ENCODE data around the gene ACTL6A. TPM values are rescaled to one million over a fixed set of nuclear protein-coding genes. Genes with fewer than 3 reads are reported as not detected.

ACTL6A gene
- total RNA-seq, 2 experiments from 2014 or later, result 92.9 to 126 TPM

DNA sequence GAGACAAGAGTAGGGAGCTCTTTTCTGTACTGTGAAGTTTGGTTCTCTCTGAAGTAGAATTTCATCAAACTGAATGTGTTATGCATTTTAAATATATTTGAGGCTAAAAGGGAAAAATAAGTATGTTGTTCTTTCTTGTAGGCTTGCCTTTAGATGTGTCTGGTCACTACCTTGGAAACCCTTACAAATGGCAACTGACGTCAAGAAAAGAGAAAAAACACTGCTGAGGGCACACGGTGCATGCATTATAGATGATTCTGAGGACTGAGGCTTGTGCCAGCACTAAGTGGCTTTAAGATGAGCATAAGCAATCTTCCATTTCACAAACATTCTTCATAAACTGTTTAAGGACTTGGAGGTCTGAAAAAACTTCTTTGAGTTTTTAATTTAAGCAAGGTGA, 31.1 kb upstream of the ACTL6A start:
- Histone ChIP-seq H3K9me2 (ENCODE audit: insufficient read depth, low read length) (no peaks in the 10 kb centered on the region), H3K4me2 (ENCODE audit: low read length) (no peak overlapping the region), H3K79me2 (ENCODE audit: insufficient read depth, low read depth, low read length) (no peaks in the 10 kb centered on the region), H3K4me3 (ENCODE audit: low read depth, low read length, poor library complexity, severe bottlenecking) (no peak overlapping the region), H3K36me3 (ENCODE audit: insufficient read depth, low read length) (no peaks in the 10 kb centered on the region), H3K9me3 (ENCODE audit: low read length) (no peaks in the 10 kb centered on the region), H3K4me1 (ENCODE audit: insufficient read depth, low read length, poor library complexity, severe bottlenecking) (no peaks in the 10 kb centered on the region), H3K27ac (ENCODE audit: low read depth, low read length, poor library complexity, severe bottlenecking) (no peak overlapping the region), H2AFZ (ENCODE audit: low read length) (no peak overlapping the region), H4K20me1 (ENCODE audit: insufficient read depth, low read length) (no peaks in the 10 kb centered on the region)
- no TSS peak for BruUV-seq (replicated peaks)
- ChIA-PET CTCF (ENCODE audit: unreplicated experiment) (no interaction called here), POLR2A (interaction anchor here (0.6 to 0.7 kb wide), 2 partner anchors 100 to 822 kb away, joined by 3 read pairs; no protein-coding TSS in a partner anchor)
- TF ChIP-seq, protein P1, sequence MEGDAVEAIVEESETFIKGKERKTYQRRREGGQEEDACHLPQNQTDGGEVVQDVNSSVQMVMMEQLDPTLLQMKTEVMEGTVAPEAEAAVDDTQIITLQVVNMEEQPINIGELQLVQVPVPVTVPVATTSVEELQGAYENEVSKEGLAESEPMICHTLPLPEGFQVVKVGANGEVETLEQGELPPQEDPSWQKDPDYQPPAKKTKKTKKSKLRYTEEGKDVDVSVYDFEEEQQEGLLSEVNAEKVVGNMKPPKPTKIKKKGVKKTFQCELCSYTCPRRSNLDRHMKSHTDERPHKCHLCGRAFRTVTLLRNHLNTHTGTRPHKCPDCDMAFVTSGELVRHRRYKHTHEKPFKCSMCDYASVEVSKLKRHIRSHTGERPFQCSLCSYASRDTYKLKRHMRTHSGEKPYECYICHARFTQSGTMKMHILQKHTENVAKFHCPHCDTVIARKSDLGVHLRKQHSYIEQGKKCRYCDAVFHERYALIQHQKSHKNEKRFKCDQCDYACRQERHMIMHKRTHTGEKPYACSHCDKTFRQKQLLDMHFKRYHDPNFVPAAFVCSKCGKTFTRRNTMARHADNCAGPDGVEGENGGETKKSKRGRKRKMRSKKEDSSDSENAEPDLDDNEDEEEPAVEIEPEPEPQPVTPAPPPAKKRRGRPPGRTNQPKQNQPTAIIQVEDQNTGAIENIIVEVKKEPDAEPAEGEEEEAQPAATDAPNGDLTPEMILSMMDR (conservative IDR thresholded peaks at IDR 0.05; ENCODE audit: low read length), result no peak
- TF ChIP-seq EZH2phosphoT487 (IDR thresholded peaks at IDR 0.05; ENCODE audit: borderline replicate concordance, low read depth, low read length), result no peak
- DNase-seq (ENCODE audit: low spot score), result no peak
- intact Hi-C loops (cut with micrococcal nuclease; ENCODE audit: unreplicated experiment), result no loop called here

DNA sequence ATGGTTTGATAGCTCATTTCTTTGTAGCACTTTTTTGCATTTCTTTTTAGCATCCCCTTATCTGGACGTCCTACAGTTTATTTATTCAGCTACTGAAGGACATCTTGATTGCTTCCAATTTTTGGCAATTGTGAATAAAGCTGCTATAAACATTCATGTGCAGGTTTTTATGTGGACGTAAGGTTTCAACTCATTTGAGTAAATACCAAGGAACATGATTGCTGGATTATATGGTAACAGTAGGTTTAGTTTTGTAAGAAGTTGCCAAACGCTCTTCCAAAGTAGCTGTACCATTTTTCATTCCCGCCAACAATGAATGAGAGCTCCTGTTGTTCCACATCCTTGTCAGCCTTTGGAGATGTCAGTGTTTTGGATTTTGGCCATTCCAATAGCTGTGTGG, 29.5 kb upstream of the ACTL6A start:
- BruUV-seq (replicated peaks), result no TSS peak
- H3K4me2 ChIP-seq (ENCODE audit: low read length), result no peak overlapping the region
- ChIA-PET CTCF (ENCODE audit: unreplicated experiment) (no interaction called here), POLR2A (interaction anchor here (0.7 to 1.4 kb wide), 6 partner anchors 9 to 146 kb away, joined by 3 read pairs; no protein-coding TSS in a partner anchor)
- no peaks in the 10 kb centered on the region for H3K9me3 ChIP-seq (ENCODE audit: low read length)
- H4K20me1 ChIP-seq (ENCODE audit: insufficient read depth, low read length), result no peaks in the 10 kb centered on the region
- H3K36me3 ChIP-seq (ENCODE audit: insufficient read depth, low read length), result no peaks in the 10 kb centered on the region
- no peaks in the 10 kb centered on the region for H3K79me2 ChIP-seq (ENCODE audit: insufficient read depth, low read depth, low read length)
- H3K4me3 ChIP-seq (ENCODE audit: low read depth, low read length, poor library complexity, severe bottlenecking), result no peak overlapping the region
- no peak for DNase-seq (ENCODE audit: low spot score)
- H3K4me1 ChIP-seq (ENCODE audit: insufficient read depth, low read length, poor library complexity, severe bottlenecking), result no peaks in the 10 kb centered on the region
- H3K9me2 ChIP-seq (ENCODE audit: insufficient read depth, low read length), result no peaks in the 10 kb centered on the region
- H2AFZ ChIP-seq (ENCODE audit: low read length), result no peak overlapping the region
- TF ChIP-seq EZH2phosphoT487 (IDR thresholded peaks at IDR 0.05; ENCODE audit: borderline replicate concordance, low read depth, low read length), result no peak
- TF ChIP-seq, protein P1 (conservative IDR thresholded peaks at IDR 0.05; ENCODE audit: low read length), result no peak
- H3K27ac ChIP-seq (ENCODE audit: low read depth, low read length, poor library complexity, severe bottlenecking), result no peak overlapping the region
- intact Hi-C loops (cut with micrococcal nuclease; ENCODE audit: unreplicated experiment), result no loop called here

DNA sequence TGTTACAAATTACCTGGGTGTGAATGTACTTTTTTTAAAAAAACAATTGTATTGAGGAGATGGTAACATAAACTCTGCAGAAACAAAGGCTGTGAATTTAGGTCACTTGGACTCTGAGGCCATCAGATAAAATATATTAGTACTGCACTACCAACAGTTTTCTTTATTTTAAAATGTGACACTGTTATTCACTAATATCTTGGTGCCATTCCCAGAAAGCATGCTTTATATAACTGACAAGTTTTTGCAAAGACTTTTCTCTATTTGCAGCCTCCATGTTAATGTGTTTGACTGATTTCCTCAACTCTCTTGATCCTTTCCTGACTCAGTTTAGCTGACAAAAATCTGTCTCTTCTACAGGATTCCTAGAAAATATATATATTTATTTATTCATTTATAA, 26.5 kb upstream of the ACTL6A start:
- Histone ChIP-seq H3K36me3 (ENCODE audit: insufficient read depth, low read length) (no peaks in the 10 kb centered on the region), H4K20me1 (ENCODE audit: insufficient read depth, low read length) (no peaks in the 10 kb centered on the region), H3K4me1 (ENCODE audit: insufficient read depth, low read length, poor library complexity, severe bottlenecking) (no peaks in the 10 kb centered on the region), H2AFZ (ENCODE audit: low read length) (no peak overlapping the region), H3K4me2 (ENCODE audit: low read length) (no peak overlapping the region), H3K79me2 (ENCODE audit: insufficient read depth, low read depth, low read length) (no peaks in the 10 kb centered on the region), H3K9me2 (ENCODE audit: insufficient read depth, low read length) (no peaks in the 10 kb centered on the region), H3K9me3 (ENCODE audit: low read length) (no peaks in the 10 kb centered on the region), H3K27ac (ENCODE audit: low read depth, low read length, poor library complexity, severe bottlenecking) (no peak overlapping the region), H3K4me3 (ENCODE audit: low read depth, low read length, poor library complexity, severe bottlenecking) (no peak overlapping the region)
- DNase-seq (ENCODE audit: low spot score), result no peak
- ChIA-PET POLR2A (no interaction called here), CTCF (ENCODE audit: unreplicated experiment) (interaction anchor here (0.6 kb wide), 1 partner anchor 90 kb away, joined by 4 read pairs; no protein-coding TSS in a partner anchor)
- intact Hi-C loops (cut with micrococcal nuclease; ENCODE audit: unreplicated experiment), result no loop called here
- TF ChIP-seq, protein P1 (conservative IDR thresholded peaks at IDR 0.05; ENCODE audit: low read length), result no peak
- TF ChIP-seq EZH2phosphoT487 (IDR thresholded peaks at IDR 0.05; ENCODE audit: borderline replicate concordance, low read depth, low read length), result no peak
- BruUV-seq (replicated peaks), result no TSS peak
